Measurements from ENCODE around the gene PDZRN4. TPM values are rescaled to one million over a fixed set of nuclear protein-coding genes. Genes with fewer than 3 reads are reported as not detected.
"Not testable (repeated sequence)": the region's sequence is repeated elsewhere in the genome, so short reads cannot be mapped to it uniquely, and the experiment has no call there.

The PDZRN4 gene
- total RNA-seq, 1 donor = 2.4 TPM

DNA sequence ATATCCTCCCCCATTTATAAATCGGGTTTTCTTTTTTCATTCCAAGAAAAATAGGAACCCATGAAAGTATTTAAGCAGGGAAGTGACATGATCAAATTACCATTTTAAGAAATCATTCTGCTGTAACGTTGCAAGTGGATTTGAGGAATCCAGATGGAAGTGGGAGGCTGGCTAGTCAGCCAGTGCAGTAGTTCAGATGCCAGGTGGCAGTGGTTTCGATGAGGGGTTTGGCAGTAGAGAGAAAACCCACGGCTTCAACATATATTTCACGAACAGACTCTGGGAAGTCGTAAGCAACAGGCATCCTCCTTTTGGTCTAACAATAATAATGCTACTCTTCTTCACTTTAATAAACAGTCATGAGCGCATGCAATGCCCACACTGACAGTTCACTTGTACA, 25.0 kb downstream of the PDZRN4 start:
- no peak for DNase-seq (ENCODE audit: low read depth in 2 of 3, low spot score in 2 of 3)

- DNase-seq (ENCODE audit: low read depth in 2 of 3, low spot score in 2 of 3) = no peak
Observed at GRCh38 chr12:41213648-41214047, 25.5 kb downstream of the PDZRN4 start.

GRCh38 chr12:41217727-41218126, 29.6 kb downstream of the PDZRN4 start:
- DNase-seq (ENCODE audit: low read depth in 2 of 3, low spot score in 2 of 3) = no peak

DNA sequence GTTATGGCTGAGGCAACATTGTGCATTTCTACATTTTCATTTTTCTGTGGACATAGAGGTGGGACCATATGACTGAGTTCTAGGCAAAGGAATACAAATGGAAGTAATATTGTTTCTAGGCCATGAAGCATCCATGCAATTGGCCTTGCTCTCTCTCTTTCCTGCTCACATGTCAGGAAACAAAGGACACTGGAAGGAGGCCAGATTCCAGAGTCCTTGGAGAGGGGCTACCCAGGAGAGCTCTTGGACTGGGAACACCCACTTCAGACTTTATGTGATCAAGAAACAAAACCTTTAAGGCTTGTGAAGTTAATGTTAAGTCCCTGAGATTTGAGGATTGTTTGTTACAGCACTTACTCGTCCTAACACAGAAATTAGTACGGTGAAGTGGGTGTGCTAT, 32.8 kb downstream of the PDZRN4 start:
- no peak for DNase-seq (ENCODE audit: low read depth in 2 of 3, low spot score in 2 of 3)

DNA sequence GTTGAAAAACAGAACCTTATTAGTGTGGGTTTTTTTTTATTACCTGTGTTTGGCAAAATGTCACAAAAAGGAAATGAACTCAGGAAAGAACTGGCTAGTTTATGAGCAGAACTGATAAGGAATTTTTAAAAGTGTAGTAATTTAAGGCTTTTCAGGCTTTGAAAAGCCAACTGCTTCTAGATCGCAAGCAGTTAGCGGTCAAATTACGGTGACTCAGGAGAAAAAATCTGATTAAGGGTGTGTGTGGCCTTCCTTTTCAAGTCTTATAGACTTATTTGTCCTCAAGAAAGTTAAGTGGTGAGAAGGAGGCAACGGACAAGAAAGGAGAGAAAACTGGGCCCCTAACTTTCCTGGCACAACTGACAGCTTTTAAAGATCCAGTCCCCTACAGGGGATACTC, 33.4 kb downstream of the PDZRN4 start:
- peak in 2 of 3 donors; percentile 41 to 71 for DNase-seq (ENCODE audit: low read depth in 2 of 3, low spot score in 2 of 3)

DNA sequence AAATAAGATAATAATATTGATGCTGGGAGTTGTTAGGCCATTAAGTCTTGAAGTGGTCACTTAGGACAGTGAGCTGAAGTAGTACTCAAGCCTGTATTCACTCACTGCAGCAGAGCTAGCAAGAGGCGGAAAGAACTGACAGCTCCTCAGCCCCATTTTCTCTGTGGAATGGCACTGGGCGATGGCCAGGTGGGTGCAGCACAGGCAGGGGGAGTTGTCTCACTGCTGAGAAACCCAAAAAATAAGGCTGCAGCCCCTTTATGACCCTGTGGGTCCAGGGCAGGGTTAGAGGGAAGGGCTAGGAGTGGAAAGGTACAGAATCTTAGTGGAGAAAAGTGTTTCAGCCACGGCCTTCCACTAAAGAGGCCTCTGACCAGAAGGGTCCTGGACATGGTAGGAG, 35.5 kb downstream of the PDZRN4 start:
- DNase-seq (ENCODE audit: low read depth in 2 of 3, low spot score in 2 of 3) = no peak

GRCh38 chr12:41224066-41224465, 35.9 kb downstream of the PDZRN4 start:
- DNase-seq (ENCODE audit: low read depth in 2 of 3, low spot score in 2 of 3) = no peak

- no peak for DNase-seq (ENCODE audit: low read depth in 2 of 3, low spot score in 2 of 3)
Observed at GRCh38 chr12:41225179-41225578, 37.1 kb downstream of the PDZRN4 start.

DNA sequence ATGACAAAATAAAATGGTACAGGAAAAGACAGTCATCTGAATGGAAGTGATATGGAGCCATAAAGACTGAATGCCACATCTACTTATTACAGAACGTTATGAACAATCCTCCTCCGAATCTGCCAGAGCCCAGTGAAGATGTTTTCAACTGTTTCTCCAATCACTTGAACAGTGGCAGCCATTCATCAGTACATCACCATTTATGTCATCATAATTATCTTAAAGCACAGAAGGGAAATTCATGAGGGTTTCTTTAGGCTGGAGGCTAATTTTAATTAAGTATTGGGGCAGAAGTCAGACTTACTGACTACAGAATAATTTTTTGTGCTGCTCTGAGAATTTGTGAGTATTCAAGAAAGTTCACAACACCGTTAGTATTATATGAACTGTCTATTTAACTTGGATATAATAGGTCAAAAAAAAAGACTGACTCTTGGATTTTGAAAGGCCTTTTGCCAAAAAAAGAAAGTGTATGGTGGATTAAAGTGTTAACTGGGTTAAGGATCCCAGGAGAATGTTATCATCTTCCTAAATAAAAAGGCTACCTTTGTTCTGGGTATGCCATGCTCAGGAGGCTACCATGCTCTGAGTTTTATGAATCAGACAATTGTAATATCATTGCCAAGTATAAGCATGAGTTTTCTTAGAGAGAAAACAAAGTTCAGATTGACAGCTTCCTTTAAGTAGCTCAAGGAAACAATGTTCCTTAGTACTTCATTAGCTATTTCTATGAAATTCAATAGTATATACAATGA, 40.1 kb downstream of the PDZRN4 start:
- DNase-seq (ENCODE audit: low read depth in 2 of 3, low spot score in 2 of 3) = no peak

GRCh38 chr12:41230756-41231155, 42.6 kb downstream of the PDZRN4 start:
- DNase-seq (ENCODE audit: low read depth in 2 of 3, low spot score in 2 of 3) = no peak

DNA sequence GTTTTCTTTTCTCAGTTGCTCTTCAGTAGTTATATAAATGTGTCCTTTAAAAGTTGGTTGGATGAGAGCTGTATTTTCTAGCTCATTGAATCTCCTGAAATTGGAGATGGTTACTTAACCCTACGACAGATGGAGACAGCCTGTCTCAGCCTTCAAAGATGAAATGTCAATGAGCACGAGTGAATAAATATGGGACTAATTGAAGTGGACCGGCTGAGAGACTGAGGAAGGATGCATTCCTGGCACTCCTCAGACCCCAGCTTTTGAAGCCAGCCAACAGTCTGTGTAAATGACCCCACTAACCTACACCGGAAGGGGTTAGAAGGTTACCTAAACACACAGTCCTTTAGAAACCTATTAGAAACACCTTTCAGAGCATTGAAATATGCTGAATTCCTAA, 46.6 kb downstream of the PDZRN4 start:
- DNase-seq (ENCODE audit: low read depth in 2 of 3, low spot score in 2 of 3) = no peak

DNA sequence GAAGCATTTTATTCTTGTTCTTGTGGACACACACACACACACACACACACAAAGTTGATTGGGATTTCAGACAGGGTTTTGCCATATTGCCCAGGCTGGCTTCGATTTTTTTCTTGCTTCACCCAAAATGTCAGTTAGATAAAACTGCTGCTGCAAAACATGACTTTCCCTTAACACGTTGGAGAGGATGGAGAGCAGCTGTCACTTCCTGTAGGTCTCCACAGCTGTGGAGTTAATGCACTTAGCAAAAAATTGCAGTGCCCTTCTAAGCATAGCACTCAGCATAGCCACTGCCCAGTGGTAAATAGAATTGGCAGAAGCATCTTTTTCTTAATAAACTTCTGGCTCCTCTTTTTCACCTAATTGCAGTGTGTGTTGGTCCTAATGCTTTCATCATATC, 54.5 kb downstream of the PDZRN4 start:
- peak in 1 of 3 donors; percentile 63 for DNase-seq (ENCODE audit: low read depth in 2 of 3, low spot score in 2 of 3)

DNA sequence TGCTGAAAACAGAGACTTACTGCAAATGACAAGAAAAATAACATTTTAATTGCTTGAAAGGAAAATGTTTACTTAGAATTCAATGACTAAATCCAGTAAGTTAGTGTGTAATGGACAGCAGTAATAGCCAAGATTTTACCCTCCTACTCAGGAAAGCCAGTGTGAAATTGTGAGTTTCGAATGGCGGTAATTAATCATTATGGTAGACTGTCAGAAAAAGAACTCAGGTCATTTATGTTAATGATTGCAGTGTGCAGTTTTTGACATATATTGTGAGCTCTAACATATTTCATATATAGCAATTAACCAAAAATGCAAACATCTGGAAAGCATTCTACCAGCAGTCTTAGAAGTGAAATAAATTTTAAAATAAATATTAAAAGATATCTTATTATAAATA, 60.3 kb downstream of the PDZRN4 start:
- DNase-seq (ENCODE audit: low read depth in 2 of 3, low spot score in 2 of 3) = no peak

- no peak for DNase-seq (ENCODE audit: low read depth in 2 of 3, low spot score in 2 of 3)
Observed at GRCh38 chr12:41250748-41251147, 62.6 kb downstream of the PDZRN4 start.

DNA sequence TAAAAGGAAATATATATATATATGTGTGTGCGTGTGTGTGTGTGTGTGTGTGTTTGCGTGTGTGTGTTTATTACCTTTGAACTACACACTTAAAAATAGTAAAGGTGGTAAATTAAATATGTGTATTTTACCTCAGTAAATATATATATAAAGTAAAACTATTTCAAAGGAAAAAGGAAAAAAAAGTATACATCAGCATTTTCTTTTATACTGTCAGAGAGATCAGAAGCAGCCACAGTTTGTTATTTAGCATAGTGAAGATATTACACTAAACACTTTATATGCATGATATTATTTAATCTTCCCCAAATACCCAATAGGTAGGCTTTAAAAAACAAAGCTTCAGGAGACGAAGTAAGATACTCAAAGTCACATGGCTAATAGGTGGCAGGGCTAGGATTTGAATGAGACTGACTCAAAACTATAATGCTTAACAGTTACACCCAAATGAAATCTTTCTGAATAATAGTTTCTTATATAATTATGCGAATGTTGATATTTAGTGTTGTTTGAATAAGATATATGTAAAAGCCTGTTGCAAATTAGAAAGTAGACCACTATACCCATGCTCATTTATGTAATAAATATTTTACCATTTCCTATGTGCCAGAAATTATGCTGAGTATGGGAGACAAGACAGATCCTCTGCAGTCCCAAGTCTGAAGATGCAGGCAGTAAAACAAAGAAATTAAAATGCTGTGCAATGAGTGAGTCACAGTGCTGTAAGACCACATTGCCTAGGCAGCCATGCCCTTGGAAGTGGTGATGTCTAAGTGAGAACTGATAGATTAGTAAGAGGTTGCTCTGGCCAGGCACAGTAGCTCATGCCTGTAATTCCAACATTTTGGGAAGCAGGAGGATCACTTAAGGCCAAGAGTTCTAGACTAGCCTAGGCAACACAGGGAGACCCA, 66.1 kb downstream of the PDZRN4 start:
- DNase-seq (ENCODE audit: low read depth in 2 of 3, low spot score in 2 of 3) = no peak

DNA sequence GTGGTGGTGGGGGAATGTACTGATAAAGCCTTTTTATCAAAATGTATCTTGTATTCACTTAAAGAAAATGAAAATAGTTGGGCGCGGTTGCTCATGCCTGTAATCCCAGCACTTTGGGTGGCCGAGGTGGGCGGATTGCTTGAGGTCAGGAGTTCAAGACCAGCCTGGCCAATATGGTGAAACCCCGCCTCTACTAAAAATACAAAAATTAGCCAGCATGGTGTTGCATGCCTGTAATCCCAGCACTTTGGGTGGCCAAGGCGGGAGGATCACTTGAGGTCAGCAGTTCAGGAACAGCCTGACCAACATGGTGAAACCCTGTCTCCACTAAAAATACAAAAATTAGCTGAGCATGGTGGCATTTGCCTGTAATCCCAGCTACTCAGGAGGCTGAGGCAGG, 75.1 kb downstream of the PDZRN4 start:
- DNase-seq (ENCODE audit: low read depth in 2 of 3, low spot score in 2 of 3) = not testable (repeated sequence)

GRCh38 chr12:41264281-41264680, 76.2 kb downstream of the PDZRN4 start:
- peak in 2 of 3 donors; percentile 13 to 57 for DNase-seq (ENCODE audit: low read depth in 2 of 3, low spot score in 2 of 3)

DNA sequence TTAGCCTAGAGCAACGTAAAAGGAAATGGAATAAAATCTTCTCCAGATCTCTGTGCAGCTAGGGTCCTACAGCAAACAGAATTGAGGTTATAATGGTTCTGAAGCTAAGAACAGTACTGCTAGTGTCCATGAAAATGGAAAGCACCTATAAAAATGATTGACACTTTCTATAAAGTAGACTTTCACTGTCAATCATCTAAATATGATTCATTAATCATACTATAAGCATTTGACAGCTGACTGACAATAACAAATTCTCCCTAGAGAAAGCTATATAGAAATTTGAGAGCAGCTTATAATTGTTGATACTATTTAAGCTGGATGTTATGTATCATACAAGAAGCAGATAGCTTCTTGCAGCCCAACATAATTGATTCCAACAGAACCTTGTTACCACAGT, 80.9 kb downstream of the PDZRN4 start:
- no peak for DNase-seq (ENCODE audit: low read depth in 2 of 3, low spot score in 2 of 3)

GRCh38 chr12:41271489-41271888, 83.4 kb downstream of the PDZRN4 start:
- no peak for DNase-seq (ENCODE audit: low read depth in 2 of 3, low spot score in 2 of 3)

DNA sequence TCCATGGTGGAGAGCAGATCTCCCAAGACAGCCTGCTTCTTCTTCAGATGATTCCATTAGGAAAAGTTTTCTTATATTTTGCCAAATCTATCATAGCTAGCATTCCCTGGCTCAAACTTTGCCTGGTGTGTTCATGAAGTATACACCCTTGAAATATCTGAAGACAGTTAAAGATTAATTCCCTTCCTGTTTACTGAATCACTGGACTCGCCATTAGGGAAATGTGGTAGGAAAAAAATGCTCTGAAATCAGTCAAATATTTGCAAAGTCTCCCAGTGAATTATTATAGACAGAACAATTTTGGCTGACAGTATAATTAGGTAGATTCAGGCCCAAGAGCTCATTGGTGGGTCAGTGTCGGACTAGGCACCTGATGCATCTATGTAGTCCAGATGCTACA, 86.5 kb downstream of the PDZRN4 start:
- no peak for DNase-seq (ENCODE audit: low read depth in 2 of 3, low spot score in 2 of 3)

- peak in 2 of 3 donors; percentile 36 to 79 for DNase-seq (ENCODE audit: low read depth in 2 of 3, low spot score in 2 of 3)
Observed at GRCh38 chr12:41277100-41277945, 89.2 kb downstream of the PDZRN4 start.
